Fibroblast of skin of right quadriceps (primary cell): ENCODE results near the gene BTBD7.

Experiments used
- DNase-seq: peaks from one replicate; pipeline ENCODE4 v3.0.0-alpha.2; 2013

Gene BTBD7

GRCh38 chr14:93302688-93303581, 29.9 kb downstream of the BTBD7 start:
- DNase-seq, result no peak

GRCh38 chr14:93301821-93302447, 30.9 kb downstream of the BTBD7 start:
- peak; percentile 24 for DNase-seq

GRCh38 chr14:93299866-93300265, 33.0 kb downstream of the BTBD7 start:
- DNase-seq, result peak; percentile 14

- no peak for DNase-seq
These were observed 33.4 kb downstream of the BTBD7 start for GRCh38 chr14:93299416-93299815.

- no peak for DNase-seq
These were observed 37.2 kb downstream of the BTBD7 start for GRCh38 chr14:93295541-93296220.

GRCh38 chr14:93286212-93286890, 46.5 kb downstream of the BTBD7 start:
- DNase-seq, result peak; percentile 22

GRCh38 chr14:93285044-93285443, 47.8 kb downstream of the BTBD7 start:
- DNase-seq, result peak; percentile 20

- no peak for DNase-seq
These were observed 50.9 kb downstream of the BTBD7 start for GRCh38 chr14:93281937-93282336.

- no peak for DNase-seq
These were observed 52.1 kb downstream of the BTBD7 start for GRCh38 chr14:93280743-93281142.

GRCh38 chr14:93276031-93276716, 56.7 kb downstream of the BTBD7 start:
- no peak for DNase-seq

- no peak for DNase-seq
These were observed 58.6 kb downstream of the BTBD7 start for GRCh38 chr14:93274055-93274806.

GRCh38 chr14:93271111-93271510, 61.7 kb downstream of the BTBD7 start:
- no peak for DNase-seq

GRCh38 chr14:93269341-93270068, 63.3 kb downstream of the BTBD7 start:
- peak; percentile 59 for DNase-seq

- no peak for DNase-seq
These were observed 64.4 kb downstream of the BTBD7 start for GRCh38 chr14:93268406-93268805.

GRCh38 chr14:93267149-93267711, 65.6 kb downstream of the BTBD7 start:
- no peak for DNase-seq

GRCh38 chr14:93266127-93266526, 66.7 kb downstream of the BTBD7 start:
- DNase-seq, result no peak

GRCh38 chr14:93263416-93263815, 69.4 kb downstream of the BTBD7 start:
- no peak for DNase-seq

- no peak for DNase-seq
These were observed 70.4 kb downstream of the BTBD7 start for GRCh38 chr14:93262446-93262845.

GRCh38 chr14:93249128-93249831, 83.6 kb downstream of the BTBD7 start:
- no peak for DNase-seq

GRCh38 chr14:93246534-93246933, 86.3 kb downstream of the BTBD7 start:
- no peak for DNase-seq
